Measurements from ENCODE around the gene NUCB2.

DNA sequence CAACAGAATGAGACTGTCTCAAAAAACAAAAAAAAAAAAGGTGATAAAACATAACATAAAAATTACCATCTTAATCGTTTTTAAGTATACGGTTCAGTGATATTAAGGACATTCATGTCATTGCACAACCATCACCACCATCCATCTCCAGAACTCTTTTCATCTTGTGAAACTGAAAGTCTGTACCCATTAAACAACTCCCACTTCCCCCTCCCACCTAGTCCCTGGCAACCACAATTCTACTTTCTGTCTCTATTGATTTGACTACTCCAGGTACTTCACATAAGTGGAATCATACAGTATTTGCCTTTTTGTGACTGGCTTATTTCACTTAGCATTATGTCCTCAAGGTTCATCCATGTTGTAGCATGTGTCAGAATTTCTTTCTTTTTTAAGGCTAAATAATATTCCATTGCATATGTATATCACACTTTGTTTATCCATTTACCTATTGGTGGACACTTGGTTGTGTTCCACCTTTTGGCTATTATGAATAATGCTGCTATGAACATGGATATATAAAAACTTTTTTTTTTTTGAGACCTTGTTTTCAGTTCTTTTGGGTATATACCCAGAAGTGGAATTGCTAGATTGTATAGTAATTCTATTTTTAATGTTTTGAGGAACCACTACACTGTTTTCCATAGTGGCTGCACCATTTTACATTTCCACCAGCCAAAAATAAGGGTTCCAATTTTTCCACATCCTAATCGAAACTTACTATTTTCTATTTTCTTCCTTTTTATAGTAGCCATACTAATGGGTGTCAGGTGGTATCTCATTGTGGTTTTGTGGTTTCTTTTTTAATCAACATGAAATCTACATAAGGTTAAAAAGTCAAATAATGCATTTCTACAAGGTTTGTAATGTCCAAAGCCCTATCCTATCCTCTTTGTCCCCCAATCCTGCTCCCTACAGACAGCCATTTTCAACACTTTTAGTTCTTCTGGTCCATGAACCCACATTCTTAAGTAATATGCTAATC is 45.4 kb upstream of the NUCB2 start:
- TF ChIP-seq, protein P1, sequence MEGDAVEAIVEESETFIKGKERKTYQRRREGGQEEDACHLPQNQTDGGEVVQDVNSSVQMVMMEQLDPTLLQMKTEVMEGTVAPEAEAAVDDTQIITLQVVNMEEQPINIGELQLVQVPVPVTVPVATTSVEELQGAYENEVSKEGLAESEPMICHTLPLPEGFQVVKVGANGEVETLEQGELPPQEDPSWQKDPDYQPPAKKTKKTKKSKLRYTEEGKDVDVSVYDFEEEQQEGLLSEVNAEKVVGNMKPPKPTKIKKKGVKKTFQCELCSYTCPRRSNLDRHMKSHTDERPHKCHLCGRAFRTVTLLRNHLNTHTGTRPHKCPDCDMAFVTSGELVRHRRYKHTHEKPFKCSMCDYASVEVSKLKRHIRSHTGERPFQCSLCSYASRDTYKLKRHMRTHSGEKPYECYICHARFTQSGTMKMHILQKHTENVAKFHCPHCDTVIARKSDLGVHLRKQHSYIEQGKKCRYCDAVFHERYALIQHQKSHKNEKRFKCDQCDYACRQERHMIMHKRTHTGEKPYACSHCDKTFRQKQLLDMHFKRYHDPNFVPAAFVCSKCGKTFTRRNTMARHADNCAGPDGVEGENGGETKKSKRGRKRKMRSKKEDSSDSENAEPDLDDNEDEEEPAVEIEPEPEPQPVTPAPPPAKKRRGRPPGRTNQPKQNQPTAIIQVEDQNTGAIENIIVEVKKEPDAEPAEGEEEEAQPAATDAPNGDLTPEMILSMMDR (IDR thresholded peaks at IDR 0.05): no peak
- TF ChIP-seq RFX5 (IDR thresholded peaks at IDR 0.05; ENCODE audit: low read length) (no peak), POLR2AphosphoS5 (IDR thresholded peaks at IDR 0.05; ENCODE audit: low read depth, low read length) (no peak), EP300 (IDR thresholded peaks at IDR 0.05; ENCODE audit: borderline replicate concordance in 1 of 2, low read depth in 1 of 2, low read length in 1 of 2) (no peak), RCOR1 (IDR thresholded peaks at IDR 0.05; ENCODE audit: low read length) (no peak), EZH2phosphoT487 (IDR thresholded peaks at IDR 0.05; ENCODE audit: borderline replicate concordance, low read depth) (no peak), RAD21 (IDR thresholded peaks at IDR 0.05; ENCODE audit: low read length) (no peak), SIN3A (IDR thresholded peaks at IDR 0.05; ENCODE audit: borderline replicate concordance, low read depth, low read length) (no peak), FOSL2 (IDR thresholded peaks at IDR 0.05; ENCODE audit: borderline replicate concordance, low read depth) (no peak)
- TF ChIP-seq, protein P2, sequence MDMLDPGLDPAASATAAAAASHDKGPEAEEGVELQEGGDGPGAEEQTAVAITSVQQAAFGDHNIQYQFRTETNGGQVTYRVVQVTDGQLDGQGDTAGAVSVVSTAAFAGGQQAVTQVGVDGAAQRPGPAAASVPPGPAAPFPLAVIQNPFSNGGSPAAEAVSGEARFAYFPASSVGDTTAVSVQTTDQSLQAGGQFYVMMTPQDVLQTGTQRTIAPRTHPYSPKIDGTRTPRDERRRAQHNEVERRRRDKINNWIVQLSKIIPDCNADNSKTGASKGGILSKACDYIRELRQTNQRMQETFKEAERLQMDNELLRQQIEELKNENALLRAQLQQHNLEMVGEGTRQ (IDR thresholded peaks at IDR 0.05; ENCODE audit: borderline replicate concordance, low read depth, low read length): no peak
- TF ChIP-seq, protein P3, sequence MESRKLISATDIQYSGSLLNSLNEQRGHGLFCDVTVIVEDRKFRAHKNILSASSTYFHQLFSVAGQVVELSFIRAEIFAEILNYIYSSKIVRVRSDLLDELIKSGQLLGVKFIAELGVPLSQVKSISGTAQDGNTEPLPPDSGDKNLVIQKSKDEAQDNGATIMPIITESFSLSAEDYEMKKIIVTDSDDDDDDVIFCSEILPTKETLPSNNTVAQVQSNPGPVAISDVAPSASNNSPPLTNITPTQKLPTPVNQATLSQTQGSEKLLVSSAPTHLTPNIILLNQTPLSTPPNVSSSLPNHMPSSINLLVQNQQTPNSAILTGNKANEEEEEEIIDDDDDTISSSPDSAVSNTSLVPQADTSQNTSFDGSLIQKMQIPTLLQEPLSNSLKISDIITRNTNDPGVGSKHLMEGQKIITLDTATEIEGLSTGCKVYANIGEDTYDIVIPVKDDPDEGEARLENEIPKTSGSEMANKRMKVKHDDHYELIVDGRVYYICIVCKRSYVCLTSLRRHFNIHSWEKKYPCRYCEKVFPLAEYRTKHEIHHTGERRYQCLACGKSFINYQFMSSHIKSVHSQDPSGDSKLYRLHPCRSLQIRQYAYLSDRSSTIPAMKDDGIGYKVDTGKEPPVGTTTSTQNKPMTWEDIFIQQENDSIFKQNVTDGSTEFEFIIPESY (IDR thresholded peaks at IDR 0.05; ENCODE audit: borderline replicate concordance, low read depth): no peak
- TF ChIP-seq, protein P4, sequence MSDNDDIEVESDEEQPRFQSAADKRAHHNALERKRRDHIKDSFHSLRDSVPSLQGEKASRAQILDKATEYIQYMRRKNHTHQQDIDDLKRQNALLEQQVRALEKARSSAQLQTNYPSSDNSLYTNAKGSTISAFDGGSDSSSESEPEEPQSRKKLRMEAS (IDR thresholded peaks at IDR 0.05; ENCODE audit: low read depth): no peak

All from SK-N-SH (cell line).